ENCODE data around the gene SLC44A3. TPM values are rescaled to one million over a fixed set of nuclear protein-coding genes. Genes with fewer than 3 reads are reported as not detected.

Gene SLC44A3
- polyA plus RNA-seq, 2 of the 4 experiments (the other 2 are of a cell fraction): 1.9 to 5.4 TPM

- H3K4me3 ChIP-seq: no peak overlapping the region
- ATAC-seq (no peak), DNase-seq (ENCODE audit: low read depth in 1 of 2, low spot score in 1 of 2) (no peak), FAIRE-seq (no peak)
- ChIA-PET POLR2A (no interaction called here), CTCF (no interaction called here)
- no peak overlapping the region for H3K4me2 ChIP-seq
- no peaks in the 10 kb centered on the region for H3K9me3 ChIP-seq
- H3K4me1 ChIP-seq: no peaks in the 10 kb centered on the region
- TF ChIP-seq JUNB (IDR thresholded peaks at IDR 0.05) (no peak), BHLHE40 (IDR thresholded peaks at IDR 0.05; ENCODE audit: low read depth, low read length) (no peak), RAD21 (conservative IDR thresholded peaks at IDR 0.05 in 1 of 2, IDR thresholded peaks at IDR 0.05 in 1 of 2) (no peak), SMC3 (IDR thresholded peaks at IDR 0.05) (no peak), PBX3 (IDR thresholded peaks at IDR 0.05) (no peak), FOSL2 (IDR thresholded peaks at IDR 0.05) (no peak), FOSL2 (CRISPR knock-in tag; IDR thresholded peaks at IDR 0.05) (no peak), PHF8 (IDR thresholded peaks at IDR 0.05; ENCODE audit: borderline replicate concordance, low read depth) (no peak), NR3C1 (IDR thresholded peaks at IDR 0.05) (no peak), POLR2A (IDR thresholded peaks at IDR 0.05; ENCODE audit: low read length) (no peak), NPAS2 (CRISPR knock-in tag; IDR thresholded peaks at IDR 0.05; ENCODE audit: borderline replicate concordance) (no peak), EHMT2 (IDR thresholded peaks at IDR 0.05; ENCODE audit: low read depth) (no peak), EP300 (IDR thresholded peaks at IDR 0.05) (no peak), SREBF2 (IDR thresholded peaks at IDR 0.05) (no peak), HDAC2 (IDR thresholded peaks at IDR 0.05) (no peak)
- H3K27ac ChIP-seq: no peak overlapping the region
- WGBS (ENCODE audit: missing lambda C conversion rate): 98% methylated on average over 7 of the region's 7 CpGs
Observed at GRCh38 chr1:94784190-94784515, 36.0 kb upstream of the SLC44A3 start.

- Histone ChIP-seq H3K4me3 (no peak overlapping the region), H3K27ac (no peak overlapping the region), H3K4me2 (no peak overlapping the region), H3K4me1 (peaks cover 7% of the 10 kb centered on the region; the same call in 2 of the 3 replicates), H3K9me3 (no peaks in the 10 kb centered on the region)
- 79% methylated on average over 1 of the region's 1 CpG for WGBS (ENCODE audit: missing lambda C conversion rate)
- FAIRE-seq (no peak), DNase-seq (ENCODE audit: low read depth in 1 of 2, low spot score in 1 of 2) (no peak), ATAC-seq (no peak)
- CTCF ChIA-PET: interaction anchor here (1.2 to 1.7 kb wide), 2 partner anchors 15 to 58 kb away, joined by 3 read pairs; no protein-coding TSS in a partner anchor
- TF ChIP-seq EHMT2 (IDR thresholded peaks at IDR 0.05; ENCODE audit: low read depth): no peak
- TF ChIP-seq FOSL2 (IDR thresholded peaks at IDR 0.05): no peak
- TF ChIP-seq FOSL2 (CRISPR knock-in tag; IDR thresholded peaks at IDR 0.05): no peak
- TF ChIP-seq RAD21 (conservative IDR thresholded peaks at IDR 0.05 in 1 of 2, IDR thresholded peaks at IDR 0.05 in 1 of 2): no peak
- TF ChIP-seq BHLHE40 (IDR thresholded peaks at IDR 0.05; ENCODE audit: low read depth, low read length): no peak
- no peak for TF ChIP-seq MYC (IDR thresholded peaks at IDR 0.05; ENCODE audit: borderline replicate concordance, low read length)
- TF ChIP-seq JUNB (IDR thresholded peaks at IDR 0.05): no peak
- TF ChIP-seq POLR2A (IDR thresholded peaks at IDR 0.05; ENCODE audit: low read length): no peak
- TF ChIP-seq PBX3 (IDR thresholded peaks at IDR 0.05): no peak
- TF ChIP-seq EP300 (IDR thresholded peaks at IDR 0.05): no peak
- no peak for TF ChIP-seq HES2 (IDR thresholded peaks at IDR 0.05)
- no peak for TF ChIP-seq PHF8 (IDR thresholded peaks at IDR 0.05; ENCODE audit: borderline replicate concordance, low read depth)
- TF ChIP-seq NFE2L2 (conservative IDR thresholded peaks at IDR 0.05; ENCODE audit: low read length): no peak
- no peak for TF ChIP-seq FOXS1 (CRISPR knock-in tag; IDR thresholded peaks at IDR 0.05)
- no peak for TF ChIP-seq KDM1A (IDR thresholded peaks at IDR 0.05; ENCODE audit: low read depth)
- TF ChIP-seq MAFK (IDR thresholded peaks at IDR 0.05; ENCODE audit: partially characterized antibody): no peak
- TF ChIP-seq ESRRA (IDR thresholded peaks at IDR 0.05; ENCODE audit: borderline replicate concordance, low read length): no peak
- POLR2A ChIA-PET: no interaction called here
Observed at GRCh38 chr1:94787691-94788090, 32.5 kb upstream of the SLC44A3 start.

GRCh38 chr1:94790246-94790645, 29.9 kb upstream of the SLC44A3 start:
- no peak overlapping the region for H3K4me3 ChIP-seq
- no peak for DNase-seq (ENCODE audit: low read depth in 1 of 2, low spot score in 1 of 2)
- no peak overlapping the region for H3K27ac ChIP-seq
- ATAC-seq: no peak
- H3K4me2 ChIP-seq: no peak overlapping the region
- CTCF ChIA-PET: interaction anchor here (0.8 kb wide), 1 partner anchor 84 kb away, joined by 3 read pairs; no protein-coding TSS in a partner anchor
- FAIRE-seq: no peak
- H3K4me1 ChIP-seq: peaks cover 18% of the 10 kb centered on the region
- WGBS (ENCODE audit: missing lambda C conversion rate): 81% methylated on average over 2 of the region's 2 CpGs
- POLR2A ChIA-PET: no interaction called here
- no peak for TF ChIP-seq SMC3 (IDR thresholded peaks at IDR 0.05)
- TF ChIP-seq TFCP2L1 (CRISPR knock-in tag; IDR thresholded peaks at IDR 0.05): no peak
- peak; percentile 32 for TF ChIP-seq NFE2L2 (conservative IDR thresholded peaks at IDR 0.05; ENCODE audit: low read length)
- no peaks in the 10 kb centered on the region for H3K9me3 ChIP-seq
